Psoas muscle (tissue), 8 donors: ENCODE measurements around the gene CNIH3. TPM values are rescaled to one million over a fixed set of nuclear protein-coding genes. Genes with fewer than 3 reads are reported as not detected.

Source experiments
- ATAC-seq, 4 donors: fragments of 200-7000 bp; cut with Tn5 transposase; one replicate each; pipeline ENCODE4 v1.9.1; 2020; ENCODE audit warnings: moderate library complexity in 3 of 4, mild to moderate bottlenecking in 2 of 4
- DNase-seq, 2 donors: peaks; one replicate each; pipeline ENCODE4 v3.0.0-alpha.2; 2020
- H3K27ac ChIP-seq: fragments of 200-600 bp; one replicate; pipeline ENCODE4 v1.8.0; 2022
- H3K27me3 ChIP-seq, 3 donors: fragments of 200-600 bp in 1 of 3; one replicate each; pipeline versions ENCODE4 v1.6.1 to v1.8.0; 2013 to 2022; ENCODE audit warnings: low read length in 2 of 3, mild to moderate bottlenecking in 2 of 3, moderate library complexity in 1 of 3; ENCODE audit not compliant: insufficient read depth in 3 of 3
- H3K36me3 ChIP-seq, 2 donors: fragments of 200-600 bp in 1 of 2; one replicate each; pipeline versions ENCODE4 v1.6.1 to v1.8.0; 2013 to 2022; ENCODE audit warnings: low read depth in 1 of 2, mild to moderate bottlenecking in 1 of 2, moderate library complexity in 1 of 2; ENCODE audit not compliant: insufficient read depth in 1 of 2
- H3K4me1 ChIP-seq: fragments of 200-600 bp; one replicate; pipeline ENCODE4 v1.8.0; 2022
- H3K4me3 ChIP-seq: fragments of 200-600 bp; one replicate; pipeline ENCODE4 v1.8.0; 2022; ENCODE audit warnings: mild to moderate bottlenecking
- H3K9me3 ChIP-seq: fragments of 200-600 bp; one replicate; pipeline ENCODE4 v1.8.0; 2022
- WGBS, 3 donors: extraction: QIAGEN DNeasy Blood & Tissue Kit; methylation state at CpG; one replicate each; pipeline versions ENCODE4 v1.1.6 to v1.1.7; 2013; 5-methylcytosine and 5-hydroxymethylcytosine counted together
- intact Hi-C, 2 donors: fragments of 100-400 bp; cut with DNase I; formaldehyde crosslinking; loops; one replicate each; pipeline versions ENCODE4 v1.11.0 to v1.14.2; 2022
- polyA plus RNA-seq, 3 donors: library from polyadenylated mRNA; stranded (reverse); fragments of 200-250 nt; gene quantifications; one replicate each; pipeline ENCODE4 v1.2.3, GENCODE V29; 2013
- total RNA-seq, 4 donors: library from RNA; stranded (reverse); fragmentation: NEBNext Ultra II Directional in 2 of 4; extraction: Animal tissue kit (Norgen Biotek cat#: 25700) in 2 of 4; gene quantifications; one replicate each; pipeline versions ENCODE4 v1.2.1 to v1.2.4, GENCODE V29; 2021 to 2023
- TF ChIP-seq, protein P1 (sequence below): fragments of 200-600 bp; IDR thresholded peaks from one replicate; pipeline ENCODE4 v1.8.0; 2022; ENCODE audit warnings: antibody characterized with exemption
- donor health status: healthy with polysubstance abuse.
- donor health status: DM: no; HTN: no; CAD: no; lungs with moderate emphysema.
- donor health status: Bipolar disorder and iron deficiency.
- donor health status: healthy.
- donor health status: DM: yes; HTN: yes; CAD: no.
- donor health status: DM: no; HTN: no; CAD: no.
- donor health status: DM: no; HTN: no; CAD: no.
- donor health status: DM: yes; HTN: yes; CAD: no.

Gene CNIH3
- total and polyA plus RNA-seq, 7 donors = 0.39 to 1.9 (median 1.2) TPM

DNA sequence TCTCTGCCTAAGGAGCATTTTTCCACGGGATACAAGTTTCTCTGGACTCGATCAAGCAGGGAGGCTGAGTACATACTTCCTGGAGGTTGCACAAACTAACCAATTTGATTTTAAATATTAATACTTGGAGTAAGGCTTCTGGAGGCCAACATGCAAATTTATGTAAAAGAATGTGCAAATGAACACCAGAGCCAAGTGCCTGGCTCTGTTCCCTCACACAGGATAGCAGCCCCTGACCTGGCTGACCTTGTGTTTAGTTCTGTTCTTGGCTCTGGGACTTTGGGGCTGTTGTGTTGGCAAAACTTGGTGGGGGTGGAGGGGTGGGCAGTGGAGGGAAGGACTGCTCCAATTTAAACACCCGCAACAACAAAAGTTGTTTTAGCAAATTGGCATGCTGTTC, 34.2 kb downstream of the CNIH3 start:
- DNase-seq (no peak), ATAC-seq (no peak)
- no peak overlapping the region for H3K4me3 ChIP-seq
- H3K27me3 ChIP-seq = no peaks in the 10 kb centered on the region
- no peaks in the 10 kb centered on the region for H3K4me1 ChIP-seq
- H3K27ac ChIP-seq = no peak overlapping the region
- WGBS, 3 donors = 58 to 64% (median 63%) methylated on average over 3 of the region's 3 CpGs
- TF ChIP-seq, protein P1, sequence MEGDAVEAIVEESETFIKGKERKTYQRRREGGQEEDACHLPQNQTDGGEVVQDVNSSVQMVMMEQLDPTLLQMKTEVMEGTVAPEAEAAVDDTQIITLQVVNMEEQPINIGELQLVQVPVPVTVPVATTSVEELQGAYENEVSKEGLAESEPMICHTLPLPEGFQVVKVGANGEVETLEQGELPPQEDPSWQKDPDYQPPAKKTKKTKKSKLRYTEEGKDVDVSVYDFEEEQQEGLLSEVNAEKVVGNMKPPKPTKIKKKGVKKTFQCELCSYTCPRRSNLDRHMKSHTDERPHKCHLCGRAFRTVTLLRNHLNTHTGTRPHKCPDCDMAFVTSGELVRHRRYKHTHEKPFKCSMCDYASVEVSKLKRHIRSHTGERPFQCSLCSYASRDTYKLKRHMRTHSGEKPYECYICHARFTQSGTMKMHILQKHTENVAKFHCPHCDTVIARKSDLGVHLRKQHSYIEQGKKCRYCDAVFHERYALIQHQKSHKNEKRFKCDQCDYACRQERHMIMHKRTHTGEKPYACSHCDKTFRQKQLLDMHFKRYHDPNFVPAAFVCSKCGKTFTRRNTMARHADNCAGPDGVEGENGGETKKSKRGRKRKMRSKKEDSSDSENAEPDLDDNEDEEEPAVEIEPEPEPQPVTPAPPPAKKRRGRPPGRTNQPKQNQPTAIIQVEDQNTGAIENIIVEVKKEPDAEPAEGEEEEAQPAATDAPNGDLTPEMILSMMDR = no peak
- H3K36me3 ChIP-seq = no peaks in the 10 kb centered on the region
- intact Hi-C loops = no loop called here
- H3K9me3 ChIP-seq = no peaks in the 10 kb centered on the region

DNA sequence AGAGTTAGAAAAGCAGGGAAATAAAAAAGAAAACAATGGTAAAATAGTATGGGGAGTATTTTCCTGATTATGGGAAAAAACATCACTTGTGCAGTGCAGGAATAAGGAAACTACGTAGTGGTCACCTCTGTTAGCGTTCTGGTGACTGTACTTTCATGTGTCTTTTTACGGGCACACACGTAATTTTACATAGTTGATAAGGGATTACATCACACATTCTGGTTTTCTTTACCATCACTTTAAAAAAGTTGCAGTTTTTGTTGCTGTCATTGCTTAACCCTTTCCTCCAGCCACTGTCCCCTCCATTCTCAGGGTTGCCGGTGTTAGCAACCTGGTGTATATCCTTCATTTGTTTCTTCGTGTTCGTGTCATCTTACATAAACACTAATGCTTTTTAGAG, 35.1 kb downstream of the CNIH3 start:
- no peak for DNase-seq
- intact Hi-C loops = no loop called here
- Histone ChIP-seq H3K27me3 (no peaks in the 10 kb centered on the region), H3K4me1 (no peaks in the 10 kb centered on the region), H3K36me3 (no peaks in the 10 kb centered on the region), H3K27ac (no peak overlapping the region), H3K9me3 (no peaks in the 10 kb centered on the region), H3K4me3 (no peak overlapping the region)
- no peak for ATAC-seq
- TF ChIP-seq, protein P1 = no peak
- WGBS, 3 donors = 93 to 98% (median 96%) methylated on average over 7 of the region's 7 CpGs

DNA sequence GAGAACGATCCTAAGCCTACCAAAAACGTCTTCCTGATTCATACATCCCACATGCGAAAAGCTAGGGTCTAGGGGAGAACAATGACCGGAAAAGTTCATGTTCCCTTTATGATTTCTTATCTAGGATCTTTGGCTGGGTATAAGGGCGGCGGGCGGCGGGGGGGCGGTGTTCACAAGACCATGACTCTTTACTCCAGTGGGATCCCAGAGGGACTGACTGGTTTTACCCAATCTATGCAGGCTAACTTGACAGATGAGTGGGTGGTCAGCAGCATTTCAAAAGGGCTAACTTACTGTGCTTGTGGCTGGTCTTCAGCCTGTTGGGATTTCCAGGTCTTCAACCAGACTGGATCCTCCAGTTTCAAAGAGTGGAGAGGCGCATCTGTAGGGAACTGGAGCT, 40.3 kb downstream of the CNIH3 start:
- H3K9me3 ChIP-seq = no peaks in the 10 kb centered on the region
- no peak for DNase-seq
- no peak overlapping the region for H3K27ac ChIP-seq
- H3K27me3 ChIP-seq = no peaks in the 10 kb centered on the region
- no peaks in the 10 kb centered on the region for H3K36me3 ChIP-seq
- 89 to 92% (median 90%) methylated on average over 10 of the region's 10 CpGs for WGBS, 3 donors
- no peaks in the 10 kb centered on the region for H3K4me1 ChIP-seq
- no peak for ATAC-seq
- intact Hi-C loops = no loop called here
- H3K4me3 ChIP-seq = no peak overlapping the region
- TF ChIP-seq, protein P1 = no peak

DNA sequence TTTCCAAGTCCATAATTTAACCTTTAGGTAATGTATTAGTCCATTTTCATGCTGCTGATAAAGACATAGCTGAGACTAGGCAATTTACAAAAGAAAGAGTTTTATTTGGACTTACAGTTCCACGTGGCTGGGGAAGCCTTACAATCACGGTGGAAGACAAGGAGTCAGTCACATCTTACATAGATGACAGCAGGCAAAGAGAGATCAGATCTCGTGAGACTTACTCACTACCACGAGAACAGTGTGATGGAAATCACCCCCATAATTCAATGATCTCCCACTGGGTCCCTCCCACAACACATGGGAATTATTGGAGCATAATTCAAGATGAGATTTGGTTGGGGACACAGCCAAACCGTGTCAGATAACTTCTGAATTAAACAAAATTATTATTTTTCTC, 44.0 kb downstream of the CNIH3 start:
- no peak for DNase-seq
- intact Hi-C loops = no loop called here
- Histone ChIP-seq H3K36me3 (no peaks in the 10 kb centered on the region), H3K9me3 (no peaks in the 10 kb centered on the region), H3K4me3 (no peak overlapping the region), H3K27ac (no peak overlapping the region), H3K27me3 (peaks cover 0 to 2% (median 0%) of the 10 kb centered on the region in 3 donors), H3K4me1 (no peaks in the 10 kb centered on the region)
- no peak for ATAC-seq
- WGBS, 3 donors = 62 to 73% (median 68%) methylated on average over 5 of the region's 5 CpGs
- TF ChIP-seq, protein P1 = no peak

DNA sequence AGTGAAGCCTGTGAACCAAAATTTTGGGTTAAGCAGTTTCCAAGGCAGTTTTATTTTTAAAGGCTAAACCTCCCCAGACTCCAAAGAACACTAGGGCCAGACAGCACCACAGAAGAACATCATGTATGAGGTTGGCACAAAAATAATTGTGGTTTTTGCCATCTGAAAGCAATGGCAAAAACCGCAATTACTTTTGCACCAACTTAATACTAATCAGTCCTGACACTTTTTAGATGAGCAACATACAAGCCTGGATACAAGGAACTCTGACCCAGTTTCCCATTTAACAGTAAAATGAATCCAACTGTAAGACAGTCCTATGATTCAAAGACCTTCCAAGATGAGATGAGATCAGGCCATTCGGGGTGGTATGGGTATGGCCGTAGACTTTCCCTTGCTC, 46.8 kb downstream of the CNIH3 start:
- Histone ChIP-seq H3K9me3 (no peaks in the 10 kb centered on the region), H3K4me1 (no peaks in the 10 kb centered on the region), H3K36me3 (no peaks in the 10 kb centered on the region), H3K27ac (no peak overlapping the region), H3K4me3 (no peak overlapping the region), H3K27me3 (peaks cover 0 to 2% (median 0%) of the 10 kb centered on the region in 3 donors)
- TF ChIP-seq, protein P1 = no peak
- DNase-seq = no peak
- WGBS, 3 donors = 95 to 99% (median 98%) methylated on average over 3 of the region's 3 CpGs
- no peak for ATAC-seq
- intact Hi-C loops = no loop called here
